Tibial nerve (tissue), 4 donors: ENCODE measurements around the gene INKA2. TPM values are rescaled to one million over a fixed set of nuclear protein-coding genes. Genes with fewer than 3 reads are reported as not detected.

Experiments used
- DNase-seq, 2 donors: peaks; one replicate each; pipeline ENCODE4 v3.0.0-alpha.2; 2019; ENCODE audit warnings: low spot score in 2 of 2
- H3K27ac ChIP-seq, 4 donors: fragments of 200-600 bp; sonication (generic) in 3 of 4; one replicate each; pipeline ENCODE4 v1.5.1; 2017 to 2019; ENCODE audit warnings: mild to moderate bottlenecking in 1 of 4
- H3K27me3 ChIP-seq, 2 donors: fragments of 200-600 bp; sonication (generic) in 1 of 2; one replicate each; pipeline versions ENCODE4 v1.5.1 to v1.6.0; 2017 to 2019
- H3K36me3 ChIP-seq, 3 donors: fragments of 200-600 bp; sonication (generic); one replicate each; pipeline ENCODE4 v1.5.1; 2018 to 2019
- H3K4me1 ChIP-seq, 4 donors: fragments of 200-600 bp; sonication (generic) in 3 of 4; one replicate each; pipeline ENCODE4 v1.5.1; 2017 to 2019
- H3K4me3 ChIP-seq, 4 donors: fragments of 200-600 bp; sonication (generic) in 3 of 4; one replicate each; pipeline ENCODE4 v1.5.1; 2017 to 2019; ENCODE audit warnings: mild to moderate bottlenecking in 1 of 4, moderate library complexity in 1 of 4
- H3K9me3 ChIP-seq, 4 donors: fragments of 200-600 bp; sonication (generic) in 3 of 4; one replicate each; pipeline ENCODE4 v1.5.1; 2017 to 2019
- EP300 ChIP-seq, 2 donors: sonication (generic); formaldehyde crosslinking; IDR thresholded peaks; one replicate each; pipeline ENCODE4 v1.6.1; 2017; ENCODE audit warnings: antibody characterized with exemption in 2 of 2, mild to moderate bottlenecking in 1 of 2
- POLR2A ChIP-seq, 2 donors: fragments of 450-650 bp; IDR thresholded peaks; one replicate each; pipeline ENCODE4 v1.6.1; 2017; ENCODE audit warnings: antibody characterized with exemption in 2 of 2, mild to moderate bottlenecking in 2 of 2, moderate library complexity in 2 of 2
- WGBS, 2 donors: methylation state at CpG; one replicate each; pipeline ENCODE4 v1.1.5; 2018; 5-methylcytosine and 5-hydroxymethylcytosine counted together
- total RNA-seq, 4 donors: library from RNA; depleted of rRNA; stranded (reverse); fragments of >200 nt; gene quantifications; one replicate each; pipeline ENCODE4 v1.1.0, GENCODE V29; 2016
- TF ChIP-seq, protein P1 (sequence below), 5 experiments: fragments of 200-600 bp in 3 of 5; fragments of 450-650 bp in 2 of 5; sonication (generic) in 3 of 5; IDR thresholded peaks; one replicate each; pipeline ENCODE4 v1.5.1; 2016 to 2019; ENCODE audit warnings: antibody characterized with exemption in 5 of 5, mild to moderate bottlenecking in 3 of 5, moderate library complexity in 2 of 5

The INKA2 gene
- total RNA-seq, 4 donors from 2014 or later, result 6.3 to 11.8 (median 7.9) TPM

DNA sequence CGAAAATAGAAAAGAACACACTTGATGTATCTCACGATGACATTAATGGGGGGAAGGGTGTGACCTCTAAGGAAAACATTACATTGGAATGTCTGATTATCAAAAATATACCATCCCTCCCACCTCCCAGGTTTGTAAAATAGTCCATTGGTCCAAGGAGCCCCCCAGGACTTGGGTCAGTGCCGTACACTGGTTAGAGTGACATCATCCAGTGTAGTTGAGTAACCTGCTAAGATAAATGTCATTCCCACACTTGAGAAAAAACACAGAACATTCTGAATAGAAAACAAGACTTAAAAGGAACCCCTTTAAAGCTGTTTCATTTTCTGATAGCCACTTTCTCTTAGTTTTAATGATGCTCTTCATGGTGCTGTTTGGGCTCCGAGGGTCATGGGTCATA lies 31.7 kb upstream of the INKA2 start:
- no peak overlapping the region for H3K27ac ChIP-seq

GRCh38 chr1:111769517-111770146 lies 30.4 kb upstream of the INKA2 start:
- H3K4me3 ChIP-seq, result no peak overlapping the region
- DNase-seq, result peak in 1 of 2 donors; percentile 36
- H3K27ac ChIP-seq, result peak overlapping the region in 2 of 4 donors; percentile 42 to 54
- TF ChIP-seq, protein P1, sequence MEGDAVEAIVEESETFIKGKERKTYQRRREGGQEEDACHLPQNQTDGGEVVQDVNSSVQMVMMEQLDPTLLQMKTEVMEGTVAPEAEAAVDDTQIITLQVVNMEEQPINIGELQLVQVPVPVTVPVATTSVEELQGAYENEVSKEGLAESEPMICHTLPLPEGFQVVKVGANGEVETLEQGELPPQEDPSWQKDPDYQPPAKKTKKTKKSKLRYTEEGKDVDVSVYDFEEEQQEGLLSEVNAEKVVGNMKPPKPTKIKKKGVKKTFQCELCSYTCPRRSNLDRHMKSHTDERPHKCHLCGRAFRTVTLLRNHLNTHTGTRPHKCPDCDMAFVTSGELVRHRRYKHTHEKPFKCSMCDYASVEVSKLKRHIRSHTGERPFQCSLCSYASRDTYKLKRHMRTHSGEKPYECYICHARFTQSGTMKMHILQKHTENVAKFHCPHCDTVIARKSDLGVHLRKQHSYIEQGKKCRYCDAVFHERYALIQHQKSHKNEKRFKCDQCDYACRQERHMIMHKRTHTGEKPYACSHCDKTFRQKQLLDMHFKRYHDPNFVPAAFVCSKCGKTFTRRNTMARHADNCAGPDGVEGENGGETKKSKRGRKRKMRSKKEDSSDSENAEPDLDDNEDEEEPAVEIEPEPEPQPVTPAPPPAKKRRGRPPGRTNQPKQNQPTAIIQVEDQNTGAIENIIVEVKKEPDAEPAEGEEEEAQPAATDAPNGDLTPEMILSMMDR (IDR thresholded peaks at IDR 0.05), result peak; percentile 78 to 92 (median 86)
- TF ChIP-seq POLR2A (IDR thresholded peaks at IDR 0.05), result no peak
- H3K4me1 ChIP-seq, result peaks cover 0 to 5% (median 0%) of the 10 kb centered on the region in 4 donors
- H3K27me3 ChIP-seq, result no peaks in the 10 kb centered on the region
- peaks cover 0 to 30% (median 0%) of the 10 kb centered on the region in 3 donors for H3K36me3 ChIP-seq
- no peaks in the 10 kb centered on the region for H3K9me3 ChIP-seq
- 37 to 38% methylated on average over 6 of the region's 6 CpGs for WGBS, 2 donors

More for the DNA sequence above, 31.7 kb upstream of the INKA2 start:
- no peak overlapping the region for H3K4me3 ChIP-seq
- 77% methylated on average over 4 of the region's 4 CpGs for WGBS, 2 donors
- H3K9me3 ChIP-seq, result no peaks in the 10 kb centered on the region
- H3K36me3 ChIP-seq, result peaks cover 0 to 17% (median 0%) of the 10 kb centered on the region in 3 donors
- no peak for DNase-seq
- H3K4me1 ChIP-seq, result peaks cover 0 to 5% (median 0%) of the 10 kb centered on the region in 4 donors
- TF ChIP-seq EP300 (IDR thresholded peaks at IDR 0.05) (no peak), POLR2A (IDR thresholded peaks at IDR 0.05) (no peak)
- TF ChIP-seq, protein P1 (IDR thresholded peaks at IDR 0.05), result no peak
- H3K27me3 ChIP-seq, result no peaks in the 10 kb centered on the region

DNA sequence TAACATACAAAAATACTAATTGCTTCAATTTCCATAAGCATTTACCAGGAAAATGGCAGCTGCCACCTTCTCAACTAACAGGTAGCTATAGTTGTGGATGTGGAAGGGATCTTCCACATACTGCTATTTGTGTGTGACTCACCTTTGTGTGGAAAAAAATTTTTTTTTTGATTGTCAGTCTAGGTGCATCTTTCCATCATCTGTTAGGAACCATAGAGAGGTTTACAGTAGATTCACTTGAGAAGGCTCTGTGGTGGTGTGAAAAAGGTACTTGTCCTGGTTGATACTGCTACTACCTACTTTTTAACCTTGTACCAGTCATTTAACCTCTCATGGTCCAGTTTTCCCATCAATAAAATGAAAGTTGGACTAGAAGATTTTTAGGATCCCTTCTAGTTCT lies 29.4 kb upstream of the INKA2 start:
- Histone ChIP-seq H3K9me3 (no peaks in the 10 kb centered on the region), H3K27me3 (no peaks in the 10 kb centered on the region), H3K36me3 (peaks cover 0 to 40% (median 0%) of the 10 kb centered on the region in 3 donors), H3K27ac (no peak overlapping the region), H3K4me3 (no peak overlapping the region), H3K4me1 (peaks cover 0 to 5% (median 0%) of the 10 kb centered on the region in 4 donors)
- no peak for DNase-seq
- TF ChIP-seq EP300 (IDR thresholded peaks at IDR 0.05) (no peak), POLR2A (IDR thresholded peaks at IDR 0.05) (no peak)
- TF ChIP-seq, protein P1 (IDR thresholded peaks at IDR 0.05), result no peak

DNA sequence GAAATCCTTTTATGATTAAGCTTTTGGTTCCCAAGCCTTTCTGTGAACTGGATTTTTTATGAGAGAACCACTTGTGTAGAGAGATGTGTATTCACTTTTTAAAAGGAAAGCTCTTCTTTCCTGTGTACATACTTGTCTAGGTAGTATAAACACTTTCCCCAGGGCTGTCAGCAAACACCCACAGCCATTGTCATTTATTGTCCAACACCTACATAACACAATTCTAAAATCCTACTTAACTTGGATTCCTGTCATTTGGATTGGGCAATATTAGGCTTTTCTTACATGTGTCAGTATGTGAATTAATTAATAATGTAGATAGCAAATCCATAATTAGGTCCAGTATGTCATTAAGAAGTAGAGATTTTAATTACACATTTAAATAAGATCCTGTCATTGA lies 28.8 kb upstream of the INKA2 start:
- H3K27ac ChIP-seq, result no peak overlapping the region
- H3K9me3 ChIP-seq, result no peaks in the 10 kb centered on the region
- DNase-seq, result no peak
- H3K36me3 ChIP-seq, result peaks cover 0 to 46% (median 2%) of the 10 kb centered on the region in 3 donors
- H3K4me3 ChIP-seq, result no peak overlapping the region
- TF ChIP-seq EP300 (IDR thresholded peaks at IDR 0.05), result no peak
- no peak for TF ChIP-seq POLR2A (IDR thresholded peaks at IDR 0.05)
- TF ChIP-seq, protein P1 (IDR thresholded peaks at IDR 0.05), result no peak
- no peaks in the 10 kb centered on the region for H3K27me3 ChIP-seq
- H3K4me1 ChIP-seq, result peaks cover 0 to 5% (median 0%) of the 10 kb centered on the region in 4 donors

DNA sequence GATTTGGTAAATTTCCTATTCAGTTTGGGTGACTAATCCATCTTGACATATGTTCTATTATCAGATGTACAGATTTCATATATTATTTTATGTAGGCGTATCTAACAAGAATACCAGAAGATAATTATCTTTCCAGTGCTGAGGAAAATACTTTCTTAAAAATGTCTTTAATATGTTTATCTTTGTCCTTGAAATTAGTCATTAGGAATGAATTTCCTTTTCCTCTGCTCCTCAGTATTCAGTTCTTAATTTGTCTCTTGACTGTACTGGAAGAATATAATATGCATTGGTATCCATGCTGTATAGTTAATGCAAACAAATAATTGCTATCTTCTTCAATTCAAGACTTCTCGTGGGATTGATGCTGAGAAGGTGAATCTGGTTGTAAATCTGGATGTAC lies 23.1 kb upstream of the INKA2 start:
- Histone ChIP-seq H3K36me3 (peaks cover 0 to 85% (median 7%) of the 10 kb centered on the region in 3 donors), H3K9me3 (no peaks in the 10 kb centered on the region), H3K27ac (no peak overlapping the region), H3K4me3 (no peak overlapping the region), H3K27me3 (no peaks in the 10 kb centered on the region), H3K4me1 (peaks cover 0 to 5% (median under 1%) of the 10 kb centered on the region in 4 donors)
- DNase-seq, result no peak
- WGBS, 2 donors, result 91% methylated on average over 2 of the region's 2 CpGs
- TF ChIP-seq, protein P1 (IDR thresholded peaks at IDR 0.05), result no peak
- no peak for TF ChIP-seq EP300 (IDR thresholded peaks at IDR 0.05)
